Type B pancreatic cell (in vitro differentiated cells): ENCODE results near the gene ZNF330. TPM values are rescaled to one million over a fixed set of nuclear protein-coding genes. Genes with fewer than 3 reads are reported as not detected.
"Not testable (repeated sequence)": the region's sequence is repeated elsewhere in the genome, so short reads cannot be mapped to it uniquely, and the experiment has no call there.

Experiments
- DNase-seq: peaks from one replicate; pipeline ENCODE4 v3.0.0; 2021; ENCODE audit warnings: mixed read lengths; ENCODE audit not compliant: unreplicated experiment; ENCODE audit errors: extremely low spot score
- H3K27ac Mint-ChIP-seq: 2 replicates; pipeline ENCODE4 v1.8.0; 2021; ENCODE audit warnings: mild to moderate bottlenecking, mixed read lengths
- H3K27me3 Mint-ChIP-seq: 2 replicates; pipeline ENCODE4 v1.8.0; 2021; ENCODE audit warnings: mixed read lengths
- H3K36me3 Mint-ChIP-seq: 2 replicates; pipeline ENCODE4 v1.8.0; 2021; ENCODE audit warnings: mixed read lengths
- H3K4me1 Mint-ChIP-seq: one replicate; pipeline ENCODE4 v1.8.0; 2021; ENCODE audit warnings: mixed read lengths; ENCODE audit not compliant: unreplicated experiment
- H3K4me3 Mint-ChIP-seq: 2 replicates; pipeline ENCODE4 v1.8.0; 2021; ENCODE audit warnings: mild to moderate bottlenecking, mixed read lengths
- H3K9me3 Mint-ChIP-seq: 2 replicates; pipeline ENCODE4 v1.8.0; 2021; ENCODE audit warnings: mixed read lengths
- CTCF ChIP-seq: fragments of 200-600 bp; sonication (generic); conservative IDR thresholded peaks from 2 replicates; pipeline ENCODE4 v1.5.0; 2021; ENCODE audit warnings: antibody characterized with exemption, mild to moderate bottlenecking
- long read RNA-seq: library from polyadenylated mRNA; unstranded; transcript quantifications from one replicate; pipeline ENCODE4 v2.0.0, GENCODE V29; 2020
- total RNA-seq: library from RNA; stranded (reverse); gene quantifications from 2 replicates; pipeline ENCODE4 v1.2.1, GENCODE V29; 2021; ENCODE audit warnings: low replicate concordance

The ZNF330 gene
- 35.4 and 42.2 TPM in 2 replicates for total RNA-seq
- long read RNA-seq, partial matches to known transcripts, result 2 of 9 reads
- long read RNA-seq, other reads (novel, unspliced or antisense), result 5 of 9 reads

- Mint-ChIP-seq H3K27me3 (no peaks in the 10 kb centered on the region), H3K4me3 (peak within 1 kb of the TSS; percentile 96), H3K27ac (peak within 1 kb of the TSS; percentile 88), H3K36me3 (peaks cover 11% of the 10 kb centered on the region), H3K9me3 (no peaks in the 10 kb centered on the region), H3K4me1 (peaks cover 27% of the 10 kb centered on the region)
- peak; percentile 29 for TF ChIP-seq CTCF
- peak; percentile 95 for DNase-seq
Observed at GRCh38 chr4:141220691-141221659, at the start of gene ZNF330. TSS of gene ZNF330 (plus strand) at chr4:141220895. CDS start at chr4:141222372, 1,477 bp downstream.

- H3K27me3 Mint-ChIP-seq, result no peaks in the 10 kb centered on the region
- H3K27ac Mint-ChIP-seq, result no peak overlapping the region
- no peaks in the 10 kb centered on the region for H3K36me3 Mint-ChIP-seq
- TF ChIP-seq CTCF, result no peak
- no peak for DNase-seq
- no peaks in the 10 kb centered on the region for H3K4me1 Mint-ChIP-seq
- no peak overlapping the region for H3K4me3 Mint-ChIP-seq
- H3K9me3 Mint-ChIP-seq, result no peaks in the 10 kb centered on the region
Observed at GRCh38 chr4:141174457-141174856, 46.2 kb upstream of the ZNF330 start.

GRCh38 chr4:141177171-141177570 lies 43.5 kb upstream of the ZNF330 start:
- H3K4me1 Mint-ChIP-seq, result no peaks in the 10 kb centered on the region
- H3K4me3 Mint-ChIP-seq, result no peak overlapping the region
- H3K36me3 Mint-ChIP-seq, result no peaks in the 10 kb centered on the region
- no peaks in the 10 kb centered on the region for H3K27me3 Mint-ChIP-seq
- H3K27ac Mint-ChIP-seq, result no peak overlapping the region
- H3K9me3 Mint-ChIP-seq, result no peaks in the 10 kb centered on the region
- TF ChIP-seq CTCF, result no peak
- DNase-seq, result no peak

- H3K4me3 Mint-ChIP-seq, result no peak overlapping the region
- H3K9me3 Mint-ChIP-seq, result no peaks in the 10 kb centered on the region
- H3K27me3 Mint-ChIP-seq, result peaks cover 6% of the 10 kb centered on the region
- TF ChIP-seq CTCF, result no peak
- DNase-seq, result no peak
- no peak overlapping the region for H3K27ac Mint-ChIP-seq
- no peaks in the 10 kb centered on the region for H3K36me3 Mint-ChIP-seq
- no peaks in the 10 kb centered on the region for H3K4me1 Mint-ChIP-seq
Observed at GRCh38 chr4:141179474-141180373, 41.0 kb upstream of the ZNF330 start.

GRCh38 chr4:141180991-141181761 lies 39.5 kb upstream of the ZNF330 start:
- no peaks in the 10 kb centered on the region for H3K9me3 Mint-ChIP-seq
- no peak for TF ChIP-seq CTCF
- H3K4me3 Mint-ChIP-seq, result no peak overlapping the region
- H3K4me1 Mint-ChIP-seq, result no peaks in the 10 kb centered on the region
- no peak for DNase-seq
- H3K27ac Mint-ChIP-seq, result no peak overlapping the region
- no peaks in the 10 kb centered on the region for H3K36me3 Mint-ChIP-seq
- H3K27me3 Mint-ChIP-seq, result peaks cover 7% of the 10 kb centered on the region

- not testable (repeated sequence) for H3K9me3 Mint-ChIP-seq, H3K36me3 Mint-ChIP-seq, H3K4me3 Mint-ChIP-seq, H3K4me1 Mint-ChIP-seq, DNase-seq, H3K27ac Mint-ChIP-seq
- peaks cover 12% of the 10 kb centered on the region for H3K27me3 Mint-ChIP-seq
Observed at GRCh38 chr4:141183491-141183890, 37.2 kb upstream of the ZNF330 start.
